ENCODE results near the gene TTC34.

TTC34 gene

DNA sequence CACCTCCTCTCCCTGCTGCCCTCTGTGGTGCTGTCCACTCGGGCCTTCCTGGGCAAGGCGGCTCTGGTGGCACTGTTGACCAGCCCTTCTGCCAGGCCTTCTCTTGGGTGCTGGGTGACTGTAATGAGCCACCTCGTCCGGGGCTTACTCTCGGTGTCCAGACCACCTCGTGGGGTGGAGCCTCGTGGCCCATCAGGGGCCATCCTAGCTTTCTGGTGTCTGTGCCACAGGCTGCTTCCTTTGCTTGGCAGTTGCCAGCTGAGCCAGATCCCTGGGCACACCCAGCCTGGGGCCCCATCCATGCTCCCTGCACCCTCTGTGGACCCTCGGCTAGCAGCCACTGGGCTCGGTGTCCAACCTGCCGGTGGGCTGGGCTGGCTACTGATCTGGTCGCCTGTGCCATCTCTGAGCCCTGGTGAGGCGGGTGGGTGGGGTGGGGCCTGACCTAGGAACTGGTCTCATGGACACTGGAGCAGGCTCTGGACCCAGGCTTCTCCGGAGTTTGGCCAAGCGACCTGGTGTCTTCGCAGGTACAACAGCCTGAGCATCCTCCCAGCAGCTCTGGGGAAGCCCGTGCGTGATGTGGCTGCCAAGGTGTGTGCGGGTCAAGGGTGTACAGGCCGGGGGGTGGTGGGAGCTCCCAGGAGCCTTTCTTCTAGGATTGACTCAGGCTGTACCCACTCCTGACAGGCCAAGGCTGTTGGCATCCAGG is 213.5 kb downstream of the TTC34 start:
- DNase-seq = no peak

DNA sequence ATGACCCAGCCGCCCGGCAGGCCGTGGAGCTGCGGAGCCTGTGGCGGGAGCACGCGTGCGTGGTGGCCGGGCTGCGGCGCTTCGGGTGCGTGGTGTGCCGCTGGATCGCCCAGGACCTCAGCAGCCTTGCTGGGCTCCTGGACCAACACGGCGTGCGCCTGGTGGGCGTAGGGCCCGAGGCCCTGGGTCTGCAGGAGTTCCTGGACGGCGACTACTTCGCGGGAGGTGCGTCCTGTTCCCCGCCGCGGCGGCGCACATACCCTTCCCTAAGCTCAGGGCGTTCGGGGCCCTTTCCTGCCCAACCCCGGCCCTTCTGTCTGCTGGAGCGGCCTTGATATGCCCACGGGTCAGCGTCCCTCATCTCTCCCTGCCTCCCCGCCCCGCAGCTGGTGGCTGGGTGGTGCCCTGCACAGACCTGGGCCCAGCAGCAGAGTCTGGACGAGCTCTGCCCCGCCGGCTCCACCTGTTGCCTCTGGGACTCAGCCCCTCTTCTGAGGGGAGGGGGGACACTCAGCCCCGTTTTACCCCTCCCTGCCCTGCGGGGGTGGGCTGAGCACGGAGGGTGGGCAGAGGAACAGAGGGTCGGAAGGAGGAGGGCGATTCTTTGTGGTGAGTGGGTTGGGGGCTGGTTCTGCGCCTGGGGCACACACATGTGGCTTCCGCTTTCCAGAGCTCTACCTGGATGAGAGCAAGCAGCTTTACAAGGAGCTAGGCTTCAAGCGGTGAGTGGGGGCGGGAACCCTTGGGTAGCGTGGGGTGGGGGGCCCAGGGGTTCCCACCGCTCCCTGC is 214.2 kb downstream of the TTC34 start:
- no peak for DNase-seq

GRCh38 chr1:2586154-2587070 is 215.1 kb downstream of the TTC34 start, which contains the start of gene PRXL2B:
Gene PRXL2B (plus strand): TSS chr1:2586777. CDS start chr1:2586886, 109 bp downstream.
- DNase-seq = peak; percentile 100

Data from activated CD4-positive, CD25-positive, alpha-beta regulatory T cell treated with anti-CD3 and anti-CD28 coated beads, Interleukin-2, amount 50 U/mL, for 72 hours (primary cell).